ENCODE data around the gene C16orf95. TPM values are rescaled to one million over a fixed set of nuclear protein-coding genes. Genes with fewer than 3 reads are reported as not detected.

C16orf95 gene
- polyA plus RNA-seq, 1 donor from 2014 or later = 5.9 TPM

- Histone ChIP-seq H3K9me2 (ENCODE audit: insufficient read depth, low read length) (no peaks in the 10 kb centered on the region), H3F3A (ENCODE audit: insufficient read depth, low read length, poor library complexity, severe bottlenecking) (no peaks in the 10 kb centered on the region), H3K79me2 (replicated peaks; ENCODE audit: insufficient read depth, low read length) (no peaks in the 10 kb centered on the region), H3K9ac (ENCODE audit: low read length) (no peak overlapping the region), H3K9me3 (ENCODE audit: low read length) (no peaks in the 10 kb centered on the region), H4K20me1 (ENCODE audit: insufficient read depth) (no peaks in the 10 kb centered on the region), H3K36me3 (ENCODE audit: insufficient read depth, low read length) (no peaks in the 10 kb centered on the region), H3K27me3 (ENCODE audit: insufficient read depth, low read depth, low read length) (no peaks in the 10 kb centered on the region), H3K4me2 (ENCODE audit: low read length) (no peak overlapping the region), H3K27ac (ENCODE audit: low read length) (no peak overlapping the region), H2AFZ (ENCODE audit: low read depth, low read length) (no peak overlapping the region), H3K4me3 (ENCODE audit: low read length) (no peak overlapping the region)
- TF ChIP-seq TAF1 (IDR thresholded peaks at IDR 0.05; ENCODE audit: low read depth) (no peak), CTCF (IDR thresholded peaks at IDR 0.05; ENCODE audit: poor library complexity, severe bottlenecking) (no peak), EP300 (conservative IDR thresholded peaks at IDR 0.05; ENCODE audit: poor library complexity, severe bottlenecking) (no peak)
Measured at GRCh38 chr16:87264634-87265033, 52.6 kb downstream of the C16orf95 start.

GRCh38 chr16:87263418-87264052 lies 53.7 kb downstream of the C16orf95 start:
- no peaks in the 10 kb centered on the region for H3F3A ChIP-seq (ENCODE audit: insufficient read depth, low read length, poor library complexity, severe bottlenecking)
- H3K79me2 ChIP-seq (replicated peaks; ENCODE audit: insufficient read depth, low read length) = no peaks in the 10 kb centered on the region
- no peak overlapping the region for H2AFZ ChIP-seq (ENCODE audit: low read depth, low read length)
- H3K4me3 ChIP-seq (ENCODE audit: low read length) = no peak overlapping the region
- H3K9me3 ChIP-seq (ENCODE audit: low read length) = no peaks in the 10 kb centered on the region
- TF ChIP-seq POLR2AphosphoS5 (IDR thresholded peaks at IDR 0.05) = no peak
- no peak for TF ChIP-seq SMC3 (conservative IDR thresholded peaks at IDR 0.05; ENCODE audit: poor library complexity)
- no peak for TF ChIP-seq REST (IDR thresholded peaks at IDR 0.05; ENCODE audit: borderline replicate concordance)
- TF ChIP-seq CTCF (IDR thresholded peaks at IDR 0.05; ENCODE audit: poor library complexity, severe bottlenecking) = no peak
- TF ChIP-seq RAD21 (conservative IDR thresholded peaks at IDR 0.05) = no peak
- TF ChIP-seq EZH2 (IDR thresholded peaks at IDR 0.05; ENCODE audit: borderline replicate concordance, insufficient read depth, low read length, poor library complexity, severe bottlenecking) = no peak
- no peak for TF ChIP-seq EP300 (conservative IDR thresholded peaks at IDR 0.05; ENCODE audit: poor library complexity, severe bottlenecking)
- TF ChIP-seq MXI1 (conservative IDR thresholded peaks at IDR 0.05; ENCODE audit: poor library complexity, severe bottlenecking) = no peak
- no peak for TF ChIP-seq TAF1 (IDR thresholded peaks at IDR 0.05; ENCODE audit: low read depth)
- no peaks in the 10 kb centered on the region for H4K20me1 ChIP-seq (ENCODE audit: insufficient read depth)
- H3K9me2 ChIP-seq (ENCODE audit: insufficient read depth, low read length) = no peaks in the 10 kb centered on the region
- no peaks in the 10 kb centered on the region for H3K27me3 ChIP-seq (ENCODE audit: insufficient read depth, low read depth, low read length)
- H3K36me3 ChIP-seq (ENCODE audit: insufficient read depth, low read length) = no peaks in the 10 kb centered on the region
- no peak overlapping the region for H3K9ac ChIP-seq (ENCODE audit: low read length)
- H3K4me2 ChIP-seq (ENCODE audit: low read length) = no peak overlapping the region
- no peak overlapping the region for H3K27ac ChIP-seq (ENCODE audit: low read length)

All from neural cell (in vitro differentiated cells).